Glomerular visceral epithelial cell (primary cell): ENCODE data around the gene TPPP.
"Not testable (repeated sequence)": the region's sequence is repeated elsewhere in the genome, so short reads cannot be mapped to it uniquely, and the experiment has no call there.

Experiments
- DNase-seq: peaks from one replicate; pipeline ENCODE4 v3.0.0-alpha.2; 2016; ENCODE audit errors: extremely low spot score

Gene TPPP

DNA sequence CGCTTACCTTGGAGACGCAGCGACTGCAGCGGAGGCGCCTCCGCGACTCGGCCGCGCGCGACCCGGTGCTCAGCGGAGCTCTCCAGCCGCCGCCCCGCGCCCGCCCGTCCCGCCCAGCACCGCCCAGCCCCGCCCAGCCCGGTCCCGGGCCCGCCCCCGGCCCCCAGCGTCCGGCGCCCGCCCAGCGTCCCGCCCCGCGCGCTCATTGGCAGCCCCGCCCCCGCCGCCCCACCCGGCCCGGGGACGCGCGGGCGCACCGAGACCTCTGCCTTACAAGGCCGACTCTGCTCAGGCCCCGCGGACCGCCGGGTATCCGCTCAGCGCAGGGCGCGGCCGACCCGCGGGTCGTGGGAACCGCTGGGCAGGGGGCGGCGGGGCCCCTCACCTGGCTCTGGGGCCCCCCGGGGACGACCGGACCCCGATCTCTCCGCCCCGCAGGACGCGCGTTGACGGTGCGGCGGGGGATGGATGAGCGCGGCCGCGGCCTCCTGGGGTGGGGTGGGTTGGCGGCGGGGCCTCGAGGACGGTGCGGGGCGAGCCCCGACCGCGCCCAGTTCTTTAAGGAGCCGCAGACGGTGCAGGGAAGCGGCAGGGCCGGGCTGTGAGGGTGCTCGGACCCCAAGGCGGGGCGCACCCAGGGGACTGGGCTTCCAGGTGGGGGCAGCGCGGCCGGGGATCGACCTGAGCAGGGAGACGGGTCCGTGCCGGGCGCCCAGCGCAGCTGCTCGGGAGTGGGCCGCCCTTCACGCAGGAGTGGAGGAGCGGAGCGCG is at the start of gene TPPP:
TPPP (minus strand) TSS at position 82 of the 771 bp plus-strand sequence. CDS start 15,292 bp downstream, outside the sequence.
- DNase-seq = peak; percentile 61

DNA sequence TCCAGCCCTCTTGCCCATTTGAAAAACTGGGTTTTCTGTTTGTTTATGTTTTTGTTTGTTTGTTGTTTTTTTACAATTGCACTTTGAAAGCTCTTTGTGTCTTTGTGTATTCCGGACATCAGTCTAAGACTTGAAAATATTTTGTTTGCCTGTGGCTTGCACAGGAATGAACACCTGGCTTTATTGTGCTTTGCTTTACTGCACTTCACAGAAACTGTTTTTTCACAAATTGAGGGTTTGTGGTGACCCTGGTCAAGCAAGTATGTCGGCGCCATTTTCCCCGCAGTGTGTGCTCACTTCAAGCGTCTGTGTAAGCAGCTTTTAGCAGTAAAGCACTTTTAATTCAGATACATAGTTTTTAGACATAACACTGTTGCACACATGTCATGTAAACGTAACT is 49.1 kb upstream of the TPPP start:
- not testable (repeated sequence) for DNase-seq

DNA sequence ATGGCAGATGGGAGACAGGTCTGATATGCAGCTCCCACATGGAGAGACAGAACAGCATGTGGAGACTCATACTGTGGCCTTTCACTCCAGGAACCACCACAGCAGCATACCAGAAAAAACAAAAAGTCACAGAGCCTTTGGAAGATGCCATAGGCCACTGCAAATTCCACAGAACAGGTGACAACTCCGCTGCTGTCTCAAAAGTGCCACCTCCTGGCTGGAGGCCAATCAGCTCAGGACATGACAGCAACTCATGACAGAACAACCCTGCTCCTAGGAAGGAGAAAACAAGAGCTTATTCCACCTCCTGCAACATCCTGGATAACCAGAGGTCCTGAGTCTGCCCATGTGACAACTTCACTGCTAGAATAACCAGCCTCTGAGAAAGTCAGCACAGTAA is 41.0 kb upstream of the TPPP start:
- DNase-seq = not testable (repeated sequence)

DNA sequence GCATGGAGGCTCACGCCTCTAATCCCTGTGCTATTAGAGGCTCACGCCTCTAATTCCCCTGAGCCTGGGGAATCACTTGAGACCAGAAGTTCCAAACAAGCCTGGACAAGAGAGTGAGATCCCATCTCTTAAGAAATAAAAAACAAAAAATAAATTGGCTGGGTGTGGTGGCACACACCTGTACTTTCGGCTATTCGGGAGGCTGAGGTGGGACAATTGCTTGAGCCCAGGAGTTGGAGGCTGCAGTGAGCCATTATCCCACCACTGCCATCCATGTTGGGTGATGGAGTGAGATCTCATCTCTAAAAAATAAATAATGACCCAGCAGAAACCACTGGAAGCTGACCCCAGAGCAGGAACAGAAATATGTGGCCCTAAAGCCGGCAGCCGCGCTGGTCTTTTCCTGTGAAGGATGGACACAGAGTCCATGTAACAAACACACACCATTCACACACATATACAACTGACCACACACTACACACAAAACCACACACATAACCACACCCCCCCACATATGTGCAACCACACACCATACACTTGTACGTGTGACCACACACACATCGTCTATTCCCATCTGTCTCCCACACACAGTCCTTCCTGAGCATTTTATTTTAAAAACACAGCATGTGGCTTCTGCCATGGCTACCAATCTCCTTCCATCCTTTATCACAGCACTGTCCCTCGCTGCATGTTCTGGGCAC is 39.8 kb upstream of the TPPP start:
- not testable (repeated sequence) for DNase-seq

DNA sequence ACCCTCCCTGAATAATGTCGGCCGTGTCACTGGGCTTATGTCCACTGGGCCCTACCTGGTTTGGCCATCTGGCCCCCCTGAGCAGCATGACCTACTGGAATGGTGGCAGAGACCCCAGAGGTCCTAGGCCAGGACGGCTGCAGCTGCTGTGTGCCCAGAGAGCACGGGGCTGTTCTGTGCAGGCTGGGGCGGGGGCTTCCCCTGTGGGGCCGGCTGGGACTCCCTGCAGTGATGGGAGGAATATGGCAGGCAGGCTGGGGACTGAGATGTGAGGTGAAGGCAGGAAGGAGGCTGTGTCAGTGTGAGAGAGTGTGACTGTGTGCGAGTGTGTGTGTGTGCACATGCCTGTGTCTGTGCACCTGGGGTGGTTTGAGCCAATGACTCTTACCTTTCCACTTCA is 36.1 kb upstream of the TPPP start:
- not testable (repeated sequence) for DNase-seq

DNA sequence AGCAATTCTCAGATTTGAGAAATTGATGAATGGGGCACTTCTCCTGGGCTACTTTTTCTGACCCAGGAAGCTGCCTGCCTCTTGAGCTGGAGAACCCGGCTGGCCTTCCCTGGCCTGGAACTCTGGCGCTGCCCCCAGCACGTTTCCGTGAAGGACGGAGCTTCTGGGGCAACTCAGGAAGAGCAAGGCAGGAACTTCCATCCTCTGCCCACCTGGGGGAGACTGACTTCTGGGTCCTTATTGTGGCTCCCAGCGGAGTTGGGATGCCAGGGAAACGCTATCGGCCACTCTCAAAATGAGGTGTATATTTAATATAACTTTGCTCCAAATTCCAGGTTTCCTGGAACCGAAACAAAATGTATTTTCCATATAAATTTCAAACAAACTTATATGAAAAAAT is 33.9 kb upstream of the TPPP start:
- DNase-seq = peak; percentile 25

DNA sequence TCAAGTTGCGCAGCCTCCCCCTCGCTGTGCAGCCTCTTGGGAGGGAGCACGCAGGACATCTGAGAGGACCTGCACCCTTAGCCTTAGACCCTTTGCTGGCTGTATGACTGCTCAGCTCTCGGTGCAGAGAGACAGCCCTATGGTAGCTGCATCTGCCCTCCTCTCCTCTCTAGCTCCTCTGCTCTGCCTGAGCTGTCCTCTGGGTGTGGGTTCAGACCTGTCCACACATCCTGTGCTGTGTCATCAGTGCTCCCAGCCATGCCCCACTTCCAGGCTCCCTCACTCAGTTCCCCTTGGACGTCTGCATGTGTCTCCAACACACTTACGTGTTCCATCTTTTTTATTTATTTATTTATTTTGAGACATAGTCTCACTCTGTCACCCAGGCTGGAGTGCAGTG is 30.7 kb upstream of the TPPP start:
- not testable (repeated sequence) for DNase-seq

DNA sequence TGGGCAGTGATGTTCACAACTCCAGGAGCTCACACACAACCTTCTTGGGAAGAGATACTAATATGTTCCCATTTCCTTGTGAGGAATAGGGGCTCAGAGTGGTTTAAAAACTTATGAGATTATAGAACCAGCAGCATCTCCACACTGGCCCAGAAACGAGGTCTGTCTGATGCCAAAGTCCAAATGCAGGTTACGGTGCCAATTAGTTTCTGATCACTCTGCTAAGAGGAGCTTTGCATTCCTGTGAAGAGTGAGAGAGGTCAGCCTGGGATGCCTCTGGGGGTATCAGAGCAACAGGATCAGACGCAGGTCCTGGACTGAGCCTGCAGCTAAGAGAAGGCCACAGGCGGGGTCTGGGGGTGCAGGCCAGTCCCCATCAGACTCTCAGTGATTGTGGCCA is 30.2 kb upstream of the TPPP start:
- not testable (repeated sequence) for DNase-seq

DNA sequence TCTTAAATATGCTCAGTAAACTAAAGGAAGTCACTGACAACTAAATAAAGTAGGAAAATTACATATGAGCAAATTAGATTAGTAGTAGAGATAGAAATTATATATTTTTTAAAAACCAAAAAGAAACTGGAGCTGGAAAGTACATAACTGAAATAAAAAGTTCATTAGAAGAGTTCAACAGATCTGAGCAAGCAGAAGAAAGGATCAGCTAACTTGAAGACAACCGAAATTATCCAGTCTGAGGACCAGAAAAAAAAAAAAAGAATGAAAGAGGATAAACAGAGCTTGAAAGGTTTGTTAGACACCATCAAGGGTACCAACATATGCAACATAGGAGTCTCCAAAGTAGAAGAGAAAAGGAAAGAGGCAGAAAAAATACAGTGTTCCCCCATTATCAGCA is 26.2 kb upstream of the TPPP start:
- not testable (repeated sequence) for DNase-seq

DNA sequence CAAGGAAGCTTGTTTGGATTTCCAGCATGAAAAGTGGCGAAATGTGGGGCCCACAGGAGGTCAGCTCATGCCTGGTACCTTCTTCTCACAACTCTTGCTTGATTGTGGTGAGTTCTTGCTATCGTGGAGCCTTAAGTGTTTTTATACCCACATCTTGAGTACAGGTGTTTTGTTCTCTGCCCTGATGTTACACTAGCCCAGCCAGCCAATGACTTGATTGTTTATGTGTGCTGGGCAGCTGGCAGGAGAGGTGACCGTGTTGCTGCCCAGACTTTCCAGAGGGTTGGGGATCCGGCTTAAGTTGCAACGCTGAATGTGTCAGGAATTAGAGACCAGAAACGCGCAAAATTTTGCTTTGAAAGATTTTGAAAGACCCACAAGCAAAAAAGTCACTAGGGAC is 24.0 kb upstream of the TPPP start:
- no peak for DNase-seq

DNA sequence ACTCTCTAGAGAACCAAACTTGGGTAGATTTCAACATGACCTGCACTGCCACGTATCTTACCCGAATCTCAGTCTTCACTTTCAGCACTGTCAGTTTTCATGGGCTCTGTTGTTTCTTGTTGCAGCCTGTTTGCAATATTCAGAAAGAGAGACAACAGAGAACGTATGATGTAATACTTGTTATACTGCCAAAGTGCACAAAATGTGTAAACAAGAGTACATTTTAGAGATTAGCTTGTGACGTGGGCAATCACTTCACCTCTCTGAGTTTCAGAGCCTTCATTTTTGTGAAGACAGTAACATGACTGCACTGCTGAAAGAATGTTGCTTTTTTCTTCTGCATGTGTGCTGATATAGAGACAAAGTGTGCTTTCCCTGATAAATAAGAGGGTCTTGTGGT is 23.6 kb upstream of the TPPP start:
- not testable (repeated sequence) for DNase-seq

DNA sequence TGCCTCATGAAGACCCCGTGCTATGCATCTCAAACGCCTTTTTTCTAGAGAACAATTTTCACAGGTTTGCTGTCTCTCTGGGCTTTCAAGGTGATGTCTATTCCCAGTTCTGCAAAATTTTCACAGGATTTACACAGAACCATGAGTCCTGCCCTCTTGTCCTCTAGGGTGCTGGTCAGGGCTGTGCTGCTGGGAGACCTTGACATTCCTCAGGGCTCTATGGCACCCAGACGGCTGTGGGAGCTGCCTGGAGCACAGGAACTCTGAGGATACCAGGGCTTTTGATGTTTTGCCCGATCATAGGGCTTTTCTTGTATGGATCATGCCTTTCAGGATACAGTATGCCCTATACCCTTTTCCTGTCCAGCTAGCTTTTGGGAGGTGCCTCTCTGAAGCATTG is 22.5 kb upstream of the TPPP start:
- not testable (repeated sequence) for DNase-seq

DNA sequence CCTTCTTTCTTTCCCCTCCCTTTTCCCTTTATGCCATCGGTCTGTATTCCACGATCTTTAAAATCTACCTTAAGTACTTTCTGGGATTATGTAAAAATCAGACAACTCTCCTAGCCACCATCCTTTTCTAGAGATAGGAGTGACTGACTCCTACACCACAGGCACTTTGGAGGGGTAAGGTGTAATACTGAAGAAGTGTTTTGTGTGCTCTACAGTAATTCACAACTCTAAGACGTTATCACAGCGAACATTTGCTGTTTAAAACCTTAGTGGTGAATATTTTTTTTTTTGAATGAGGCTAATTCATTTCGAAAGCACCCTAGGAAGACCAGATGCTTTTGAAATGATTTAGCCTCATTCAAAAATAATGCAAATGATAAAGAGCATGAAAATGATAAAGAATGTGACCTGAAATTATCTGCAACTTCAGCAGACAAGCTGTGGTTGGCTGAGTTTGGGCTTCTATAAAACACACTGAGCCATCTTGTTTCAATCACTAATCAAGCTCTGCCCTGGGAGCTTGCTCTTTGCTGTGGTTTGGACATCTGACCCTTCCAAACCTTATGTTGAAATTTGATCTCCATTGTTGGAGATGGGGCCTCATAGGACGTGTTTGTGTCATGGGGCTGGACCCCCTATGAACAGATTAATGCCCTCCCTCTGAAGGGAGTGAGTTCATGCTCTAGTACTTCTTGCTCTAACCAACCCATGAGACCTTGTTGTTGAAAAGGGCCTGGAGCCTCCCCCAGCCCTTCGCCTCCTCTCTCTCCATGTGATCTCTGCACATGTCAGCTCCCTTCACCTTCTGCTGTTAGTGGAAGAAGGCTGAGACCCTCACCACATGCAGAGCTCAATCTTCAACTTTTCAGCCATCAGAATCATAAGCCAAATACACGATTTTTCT is 21.3 kb upstream of the TPPP start:
- not testable (repeated sequence) for DNase-seq

DNA sequence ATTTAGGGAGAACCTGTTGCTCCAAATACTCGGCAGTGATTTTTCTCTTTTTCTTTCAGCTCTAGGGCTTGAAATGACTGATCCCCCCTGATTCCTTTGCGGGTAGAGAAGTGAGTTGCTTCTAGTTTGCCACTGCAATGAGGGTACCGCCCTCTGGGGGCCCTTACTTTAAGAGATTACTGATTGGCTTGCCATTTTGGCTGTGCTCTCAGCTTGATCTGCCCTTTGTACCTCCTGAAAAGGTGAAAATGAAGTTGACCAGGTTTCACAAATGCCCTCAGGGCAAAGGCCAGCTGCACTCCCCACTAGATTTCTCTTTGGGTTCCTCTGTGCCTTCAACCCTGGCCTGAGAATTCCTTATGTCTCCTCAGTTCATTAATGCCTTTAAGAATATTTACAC is 20.5 kb upstream of the TPPP start:
- not testable (repeated sequence) for DNase-seq

DNA sequence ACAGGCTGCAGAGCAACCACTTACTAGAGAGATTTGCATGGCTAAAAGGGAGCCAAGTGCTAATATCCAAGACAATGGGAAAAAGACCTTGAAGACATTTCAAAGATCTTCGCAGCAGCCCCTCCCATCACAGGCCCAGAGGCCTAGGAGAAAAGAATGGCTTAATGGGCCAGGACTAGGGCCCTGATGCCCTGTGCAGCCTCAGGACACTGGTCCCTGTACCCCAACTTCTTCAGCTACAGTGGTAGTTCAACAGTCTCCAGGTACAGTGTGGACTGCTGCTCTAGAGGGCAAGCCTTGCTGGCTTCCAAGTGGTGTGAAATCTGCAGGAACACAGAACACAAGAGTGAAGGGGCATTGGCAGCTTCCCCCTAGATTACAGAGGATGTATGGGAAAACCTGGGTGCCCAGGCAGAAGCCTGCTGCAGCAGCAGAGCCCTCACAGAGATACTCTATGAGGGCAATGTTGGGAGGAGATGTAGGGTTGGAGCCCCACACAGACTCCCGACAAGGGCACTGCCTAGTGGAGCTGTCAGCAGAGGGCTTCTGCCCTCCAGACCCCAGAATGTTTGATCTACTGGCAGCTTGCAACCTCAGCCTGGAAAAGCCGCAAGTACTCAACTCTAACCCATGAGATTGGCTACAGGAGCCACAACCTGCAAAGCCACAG is 15.8 kb upstream of the TPPP start:
- DNase-seq = not testable (repeated sequence)

DNA sequence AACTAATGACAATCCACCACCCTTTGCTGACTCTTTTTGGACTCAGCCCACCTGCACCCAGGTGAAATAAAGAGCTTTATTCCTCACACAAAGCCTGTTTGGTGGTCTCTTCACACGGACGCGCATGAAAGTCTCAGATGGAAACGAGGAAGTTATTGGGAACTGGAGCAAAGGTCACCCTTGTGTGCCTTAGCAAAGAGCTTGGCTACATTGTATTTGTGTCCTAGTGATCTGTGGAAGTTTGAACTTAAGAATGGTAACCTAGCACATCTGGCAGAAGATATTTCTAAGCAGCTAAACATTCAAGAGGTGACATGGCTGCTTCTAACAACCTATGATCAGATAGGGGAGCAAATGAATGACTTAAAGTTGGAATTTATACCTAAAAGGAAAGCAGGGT is 15.2 kb upstream of the TPPP start:
- DNase-seq = not testable (repeated sequence)

DNA sequence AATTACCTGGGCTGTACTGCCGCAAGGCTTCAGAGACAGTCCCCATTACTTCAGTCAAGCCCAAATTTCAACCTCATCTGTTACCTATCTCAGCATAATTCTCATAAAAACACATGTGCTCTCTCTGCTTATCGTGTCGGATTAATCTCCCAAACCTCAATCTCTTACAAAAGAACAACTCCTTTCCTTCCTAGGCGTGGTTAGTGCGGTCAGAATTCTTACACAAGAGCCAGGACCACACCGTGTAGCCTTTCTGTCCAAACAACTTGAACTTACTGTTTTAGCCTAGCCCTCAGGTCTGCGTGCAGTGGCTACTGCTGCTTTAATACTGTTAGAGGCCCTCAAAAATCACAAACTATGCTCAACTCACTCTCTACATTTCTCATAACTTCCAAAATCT is 13.0 kb upstream of the TPPP start:
- DNase-seq = not testable (repeated sequence)

DNA sequence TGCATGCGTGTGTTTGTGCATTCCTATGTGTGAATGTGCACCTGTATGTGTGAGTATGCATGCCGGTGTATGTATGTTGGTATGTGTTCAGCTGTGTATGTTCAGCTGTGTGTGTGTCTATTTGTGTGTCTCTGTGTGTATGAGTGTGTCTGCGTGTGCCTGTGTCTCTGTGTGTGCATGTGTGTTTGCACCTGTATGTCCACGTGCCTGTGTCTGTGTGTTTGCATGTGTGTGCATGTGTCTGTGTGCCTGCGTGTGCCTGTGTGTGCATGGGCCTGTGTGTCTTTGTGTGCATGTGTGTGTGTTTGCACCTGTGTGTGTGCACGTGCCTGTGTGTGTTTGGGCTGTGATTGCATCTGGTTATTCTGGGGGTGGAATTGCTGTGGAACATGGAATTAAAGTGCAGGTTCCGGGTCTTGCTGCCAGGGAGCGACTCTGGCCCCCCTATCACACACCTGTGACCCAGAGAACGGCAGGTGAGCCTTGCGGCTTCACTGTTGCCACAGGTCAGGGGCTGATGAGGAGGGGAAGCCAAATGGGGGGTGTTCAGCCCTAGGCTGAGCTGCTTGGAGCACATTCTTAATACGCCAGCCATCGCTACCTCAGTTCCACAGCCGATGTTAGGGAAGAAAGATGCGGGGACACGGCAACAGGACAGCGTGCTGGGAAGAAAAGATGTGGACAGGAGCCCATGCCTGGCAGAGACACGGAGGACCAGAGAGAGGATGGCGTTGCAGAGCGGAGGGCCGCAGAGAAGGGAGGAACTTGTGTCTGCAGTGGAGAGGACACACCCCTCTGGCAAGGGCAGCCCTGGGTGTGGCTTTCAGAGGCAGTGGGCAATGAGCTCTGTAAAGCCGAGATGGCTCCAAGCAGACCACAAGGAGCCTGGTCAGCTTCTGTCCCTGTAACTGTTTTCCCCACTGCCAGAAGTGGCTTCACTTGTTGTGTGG is 3.9 kb upstream of the TPPP start:
- not testable (repeated sequence) for DNase-seq

DNA sequence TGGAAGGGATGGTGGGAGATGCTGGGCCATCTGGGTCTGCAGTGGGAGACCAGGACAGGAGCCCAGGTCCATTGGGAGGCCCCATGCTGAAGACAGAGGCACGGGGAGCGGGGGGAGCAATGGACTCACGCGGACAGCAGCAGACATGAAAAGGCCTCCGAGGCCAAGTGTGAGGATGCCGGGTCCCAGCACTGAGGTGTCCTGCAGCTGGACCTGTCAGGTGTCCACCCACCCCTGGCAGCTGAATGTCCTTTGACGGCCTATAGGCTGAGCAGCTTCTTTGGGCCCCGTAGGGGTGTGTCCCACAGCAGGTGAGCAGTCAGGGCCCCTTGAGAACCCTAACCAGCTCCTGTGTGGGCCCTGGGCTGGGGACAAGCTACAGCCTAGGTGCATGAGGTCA is 3.0 kb upstream of the TPPP start:
- DNase-seq = not testable (repeated sequence)

DNA sequence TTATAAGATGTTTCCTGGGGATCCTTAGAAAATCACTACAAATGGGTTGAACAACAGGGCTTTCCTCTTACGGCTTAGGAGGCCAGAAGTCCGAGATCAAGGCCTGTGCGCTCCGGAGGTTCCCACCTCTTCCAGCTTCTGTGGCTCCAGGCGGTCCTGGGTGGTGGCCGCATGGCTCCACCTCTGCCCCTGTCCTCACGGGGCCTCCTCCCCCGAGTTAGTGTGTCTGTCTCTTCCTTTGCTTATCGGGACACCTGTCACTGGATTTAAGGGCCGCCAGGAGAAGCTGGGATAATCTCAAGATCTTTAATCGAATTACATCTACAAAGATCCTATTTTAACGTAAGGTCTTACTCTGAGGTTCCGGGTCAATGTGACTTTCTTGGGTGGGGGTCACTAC is 2.3 kb upstream of the TPPP start:
- not testable (repeated sequence) for DNase-seq
